HuH-7.5 (cell line): Measurements from ENCODE around the gene MEX3C.
A peak's percentile ranks its signal among the peaks of the same experiment; 100 is the strongest.

Experiments used
- DNase-seq: peaks from one replicate; pipeline ENCODE4 v3.0.0; 2011; ENCODE audit warnings: low spot score

The MEX3C gene

DNA sequence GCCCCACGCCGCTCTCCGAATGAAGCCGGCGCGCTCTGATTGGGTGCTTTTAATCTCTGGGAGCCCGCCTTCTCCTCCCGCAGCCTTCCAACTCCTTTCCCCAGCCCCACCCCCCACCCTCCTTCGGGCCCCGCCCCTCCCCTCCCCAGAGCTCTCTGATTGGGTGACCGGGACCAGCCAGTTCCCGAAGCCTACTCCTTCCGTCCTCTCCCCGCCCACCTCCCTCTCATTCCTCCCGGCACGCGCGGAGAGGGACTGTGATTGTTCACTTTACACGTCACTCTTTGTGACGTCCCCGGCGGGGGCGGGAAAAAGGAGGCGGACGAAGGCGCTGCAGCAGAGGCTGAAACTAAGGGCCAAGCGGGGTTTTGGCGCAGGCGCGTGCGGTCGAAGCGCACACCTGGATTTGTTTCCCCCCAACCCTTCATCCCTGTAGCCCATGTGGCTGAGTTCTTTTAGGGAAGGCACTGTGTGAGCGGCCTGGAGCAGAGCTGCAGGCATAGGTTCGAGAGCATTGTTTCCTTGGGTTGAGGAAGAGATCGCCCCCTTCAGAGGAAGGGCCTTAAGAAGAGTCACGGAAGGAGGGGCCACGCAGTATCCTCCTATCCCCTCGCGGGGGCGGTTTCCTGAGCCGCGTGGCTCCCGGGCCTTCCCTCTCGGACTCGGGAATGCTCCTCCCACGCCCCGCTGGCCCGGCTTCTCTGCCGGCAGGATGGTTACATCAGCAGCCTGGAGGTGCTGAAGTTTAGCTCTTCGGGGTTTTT lies at the start of gene MEX3C:
Gene MEX3C, minus strand, starts transcription at position 21 of the 764 bp plus-strand sequence. CDS start 361 bp downstream, outside the sequence.
- DNase-seq, result peak; percentile 75

DNA sequence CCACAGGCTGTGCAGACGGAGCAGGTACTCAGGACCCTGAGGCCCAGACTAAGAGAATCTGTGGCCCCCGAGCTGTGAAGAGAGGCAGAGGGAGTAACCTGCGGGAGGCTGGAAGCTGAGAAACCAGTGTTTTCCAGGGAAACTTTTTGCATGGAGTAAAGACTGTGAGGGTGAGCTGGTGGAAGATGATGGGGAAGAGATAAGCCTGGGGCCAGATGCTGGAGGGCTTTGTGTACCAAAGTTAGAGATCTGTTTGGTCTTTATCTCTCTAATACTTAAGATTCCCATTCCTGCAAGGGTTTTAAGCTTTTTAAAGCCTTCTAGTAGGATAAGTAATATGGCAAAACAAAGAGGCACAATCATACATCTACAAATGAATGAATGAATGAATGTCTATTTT lies 43.7 kb upstream of the MEX3C start:
- no peak for DNase-seq

DNA sequence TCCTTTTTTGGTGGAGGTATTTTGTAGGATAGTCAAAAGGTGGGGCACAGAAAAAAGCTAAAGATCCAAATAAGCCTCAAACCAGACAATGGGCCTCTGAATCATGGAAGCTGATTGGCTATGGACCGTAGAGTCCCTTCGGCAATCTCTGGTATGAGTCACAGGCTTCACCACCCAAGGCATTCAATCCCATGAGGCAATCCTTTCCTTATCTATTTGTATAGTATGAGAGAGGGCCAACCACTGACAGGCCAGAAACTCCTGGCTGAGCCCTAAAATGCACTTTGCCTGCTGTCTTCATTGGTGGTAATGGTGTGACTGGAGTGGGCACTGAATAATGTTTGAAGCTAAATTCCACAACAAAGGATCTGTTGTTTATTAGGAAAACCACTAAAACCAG lies 38.7 kb upstream of the MEX3C start:
- peak; percentile 43 for DNase-seq

DNA sequence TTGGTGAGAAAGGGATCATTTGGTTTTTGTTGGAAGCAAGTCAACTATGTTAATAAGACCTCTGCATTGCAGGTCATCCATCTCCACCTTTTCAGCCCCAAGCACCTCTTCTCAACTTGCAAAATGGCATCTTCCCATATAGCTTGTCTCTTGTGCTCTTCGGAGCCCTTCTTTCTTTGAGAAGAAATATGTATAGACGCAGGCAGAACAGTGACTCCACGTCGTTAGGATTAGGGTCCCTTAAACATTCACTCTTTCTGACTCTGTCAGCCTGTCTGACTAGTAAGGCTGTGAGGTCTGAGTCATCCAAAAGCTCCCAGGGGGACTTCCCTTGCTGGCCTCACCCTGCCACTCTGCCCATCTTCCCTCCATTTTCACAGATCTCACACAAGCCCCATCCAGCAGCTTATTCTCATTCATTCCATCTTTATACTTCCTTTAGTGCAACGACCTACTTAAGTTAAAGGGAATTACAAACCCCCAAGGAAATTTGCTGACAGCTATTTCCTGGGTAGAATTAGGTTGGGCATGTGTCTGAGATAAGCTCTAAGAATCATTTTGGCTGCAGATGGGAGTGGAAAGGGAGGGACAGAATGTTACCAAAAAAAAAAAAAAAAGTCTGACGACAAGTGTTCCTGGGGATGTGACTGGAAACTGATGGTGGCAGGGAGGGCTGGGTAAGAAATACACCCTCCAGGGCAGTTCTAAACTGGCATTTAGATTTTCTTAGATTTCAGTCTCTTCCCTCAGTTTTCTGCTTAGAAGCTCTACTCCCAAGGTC lies 37.7 kb upstream of the MEX3C start:
- no peak for DNase-seq

DNA sequence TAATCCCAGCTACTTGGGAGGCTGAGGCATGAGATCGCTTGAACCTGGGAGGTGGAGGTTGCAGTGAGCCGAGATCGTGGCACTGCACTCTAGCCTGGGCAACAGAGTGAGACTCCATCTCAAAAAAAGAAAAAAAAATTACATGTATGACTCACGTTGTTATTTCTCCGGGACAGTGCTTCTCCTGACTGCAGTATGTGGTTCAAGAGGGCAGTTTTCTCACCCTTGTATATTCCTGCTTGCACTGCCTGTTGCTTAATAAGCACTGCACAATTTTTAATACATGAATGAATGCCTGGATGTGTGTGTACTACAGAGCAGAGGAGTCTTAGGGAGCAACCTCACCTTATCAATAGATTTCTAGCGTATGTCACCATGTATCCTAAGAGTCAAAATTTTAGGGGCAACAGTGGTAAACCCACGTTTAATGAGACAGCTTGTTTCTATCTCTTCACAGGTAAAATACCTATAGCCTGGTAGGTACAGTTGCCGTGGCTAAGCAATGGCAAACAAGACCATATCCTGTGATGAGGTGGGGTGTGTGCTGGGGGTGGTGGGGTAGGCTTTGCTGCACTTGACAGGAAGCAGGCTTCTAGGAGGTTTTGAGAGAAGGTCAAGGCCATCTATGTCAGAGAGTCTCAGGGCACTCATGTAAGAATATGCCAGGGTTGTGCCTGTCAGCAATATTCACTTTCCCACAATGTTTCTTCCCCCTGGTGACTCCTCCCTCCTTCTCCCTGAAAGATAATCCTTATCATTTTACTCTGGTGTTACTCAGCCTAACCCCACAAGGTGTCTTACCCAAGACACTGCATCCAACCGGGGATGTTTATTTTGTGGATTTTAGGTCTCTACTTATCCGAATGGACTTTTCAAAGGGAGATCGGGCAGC lies 36.9 kb upstream of the MEX3C start:
- DNase-seq, result no peak

DNA sequence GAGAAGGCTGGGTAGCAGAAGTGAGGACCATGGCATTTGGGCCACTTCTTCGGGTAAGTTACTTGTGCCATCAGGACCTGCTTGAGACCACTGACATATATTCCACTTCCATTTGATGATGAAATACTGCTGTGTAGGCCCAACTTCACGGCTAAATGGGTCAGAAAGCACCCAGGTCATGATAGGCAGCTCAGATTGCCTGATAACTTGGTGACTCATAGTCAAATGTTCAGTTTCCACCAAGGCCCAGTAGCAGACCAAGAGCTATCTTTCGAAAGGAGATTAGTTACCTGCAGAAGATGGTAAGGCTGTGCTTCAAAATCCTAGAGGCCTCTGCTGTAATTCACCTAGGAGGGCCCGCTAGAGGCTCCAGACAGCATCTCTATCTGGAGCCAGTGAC lies 31.8 kb upstream of the MEX3C start:
- no peak for DNase-seq

DNA sequence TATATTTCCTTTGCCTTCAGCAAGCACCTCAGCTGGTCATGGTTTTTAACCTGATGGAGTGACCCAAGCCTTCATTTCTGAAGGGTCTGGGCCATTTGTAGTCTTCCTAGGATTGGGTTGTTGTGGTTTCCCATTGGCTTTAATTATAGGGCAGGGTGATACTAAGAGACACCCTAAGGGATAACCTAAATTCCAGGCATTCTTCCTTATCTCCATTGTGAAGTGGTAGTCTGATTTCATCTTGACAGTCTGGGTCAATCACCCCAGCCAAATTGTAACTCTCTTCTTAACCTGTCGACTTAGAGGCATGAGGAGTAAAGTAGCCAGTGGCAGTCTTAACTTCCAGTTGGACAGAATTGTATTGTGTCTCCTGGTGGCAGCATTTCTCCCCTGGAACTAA lies 30.2 kb upstream of the MEX3C start:
- DNase-seq, result no peak

DNA sequence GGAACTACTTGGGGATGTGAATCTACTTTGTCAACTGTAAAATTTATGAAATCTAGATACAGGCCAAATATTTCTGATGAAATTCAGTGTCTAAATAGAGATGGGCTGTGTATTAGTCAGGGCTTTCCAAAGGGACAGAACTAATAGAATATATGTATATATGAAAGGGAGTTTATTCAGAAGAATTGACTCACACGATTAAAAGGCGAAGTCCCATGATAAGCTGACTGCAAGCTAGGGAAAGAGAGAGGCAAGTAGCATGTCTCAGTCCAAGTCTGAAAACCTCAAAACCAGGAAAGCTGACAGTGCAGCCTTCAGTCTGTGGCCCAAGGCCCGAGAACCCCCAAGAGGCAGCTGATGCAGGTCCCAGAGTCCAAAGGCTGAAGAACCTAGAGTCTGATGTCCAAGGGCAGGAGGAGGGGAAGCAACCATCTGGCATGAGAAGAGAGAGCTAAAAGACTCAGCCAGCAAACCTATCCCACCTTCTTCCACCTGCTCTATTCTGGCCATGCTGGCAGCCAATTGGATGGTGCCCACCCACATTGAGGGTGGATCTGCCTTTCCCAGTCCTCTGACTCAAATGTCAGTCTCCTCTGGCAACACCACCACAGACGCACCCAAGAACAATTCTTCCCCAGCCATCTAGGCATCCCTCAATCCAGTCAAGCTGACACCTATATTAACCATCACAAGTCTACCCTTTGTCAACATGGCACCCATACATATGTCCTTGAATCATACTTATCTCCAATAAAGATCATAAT lies 29.3 kb upstream of the MEX3C start:
- DNase-seq, result no peak

DNA sequence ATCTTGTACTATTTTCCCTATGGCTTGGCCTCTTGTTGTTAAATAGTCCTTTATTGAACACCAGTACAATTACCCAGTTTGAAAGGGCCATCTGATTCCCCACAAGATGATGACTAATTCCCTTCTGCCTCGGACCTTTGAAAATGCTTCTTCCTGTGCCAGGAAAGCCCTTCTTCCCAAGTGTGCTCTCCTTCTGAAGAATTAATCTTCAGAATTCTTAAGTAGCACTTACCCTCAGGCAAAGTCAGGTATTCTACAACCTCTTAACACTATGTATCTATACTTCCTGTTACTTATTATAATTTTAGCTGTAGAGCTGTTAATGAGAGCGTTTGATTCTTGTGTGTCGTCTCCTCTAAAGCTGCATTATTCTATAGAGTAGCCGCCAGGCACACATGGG lies 28.6 kb upstream of the MEX3C start:
- no peak for DNase-seq

DNA sequence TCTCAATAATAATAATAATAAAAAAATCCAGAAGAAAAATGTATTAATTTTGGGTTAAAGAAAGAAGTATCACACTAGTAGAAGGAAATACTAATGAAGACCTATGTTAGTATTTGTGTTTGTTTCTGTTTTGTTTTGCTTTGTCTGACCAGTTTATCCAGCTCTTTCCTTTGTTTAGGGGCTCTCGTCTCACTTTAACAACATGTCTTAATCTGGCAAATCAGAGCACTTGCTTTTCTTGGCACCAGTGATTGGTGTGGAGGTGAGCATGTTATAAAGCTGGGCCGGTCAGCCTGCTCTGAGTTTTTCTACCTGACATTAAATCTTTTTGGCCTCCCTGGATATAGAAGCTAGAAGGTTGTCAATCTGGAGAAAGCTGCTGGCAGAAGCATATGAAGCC lies 15.1 kb upstream of the MEX3C start:
- DNase-seq, result no peak

DNA sequence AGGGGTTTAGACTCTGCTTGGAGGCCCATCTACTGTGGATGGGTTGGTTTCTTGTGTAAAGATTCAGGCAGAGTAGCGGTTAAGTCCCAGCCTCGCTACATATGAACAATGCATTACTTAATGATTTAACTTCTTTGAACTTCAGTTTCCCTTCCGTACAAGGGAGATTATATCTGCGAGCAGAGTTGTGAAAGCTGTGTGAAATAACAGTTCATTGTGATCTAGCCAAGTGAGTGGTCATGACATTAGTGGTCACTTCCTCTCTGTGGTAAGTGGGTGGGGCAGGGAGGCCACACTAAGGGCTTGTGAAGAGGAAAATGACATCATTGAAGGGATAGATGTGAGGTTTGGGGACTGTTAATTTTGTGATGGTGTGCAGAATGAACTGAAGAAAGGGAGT lies 14.1 kb upstream of the MEX3C start:
- no peak for DNase-seq

DNA sequence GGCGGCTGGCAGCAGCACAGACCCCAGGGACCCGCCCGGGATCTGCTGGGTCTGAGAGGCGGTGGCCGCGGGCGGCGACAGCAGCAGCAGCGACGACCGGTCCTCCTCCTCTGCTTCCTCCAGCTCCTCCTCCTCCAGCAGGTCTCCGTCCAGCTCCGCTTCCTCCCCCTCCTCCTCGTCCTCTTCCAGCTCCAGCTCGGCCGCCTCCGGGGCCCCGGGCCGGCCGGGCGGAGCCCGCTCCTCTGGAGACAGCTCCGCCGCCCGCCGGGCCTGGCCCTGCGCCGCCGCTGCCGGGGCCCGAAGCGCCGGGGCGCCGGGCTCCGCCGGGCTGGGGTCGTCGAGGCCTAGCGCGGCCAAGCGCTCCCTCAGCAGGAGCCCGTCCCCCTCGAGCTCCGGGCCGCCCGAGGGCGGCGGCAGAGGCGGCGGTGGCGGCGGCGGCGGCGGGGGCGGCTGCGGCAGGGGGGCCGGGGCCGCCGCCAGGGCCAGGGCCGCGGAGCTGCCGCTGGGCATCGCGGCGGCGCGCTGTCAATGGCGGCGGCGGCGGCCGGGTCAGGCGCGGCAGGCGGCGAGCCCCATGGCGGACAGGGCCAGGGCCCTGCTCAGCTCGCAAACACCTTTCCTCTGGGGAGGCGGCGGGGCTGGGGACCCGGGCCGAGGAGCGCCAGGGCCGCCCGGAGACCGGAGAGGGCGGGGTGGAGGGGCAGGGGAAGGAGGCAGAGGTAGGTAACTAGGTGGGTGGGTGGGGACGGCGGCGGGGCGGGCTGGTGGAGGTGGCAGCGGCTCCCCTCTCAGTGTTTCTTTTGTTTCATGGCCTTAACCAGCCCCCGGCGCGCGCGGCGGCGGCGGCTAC lies 445 bp downstream of the MEX3C start:
- peak; percentile 15 for DNase-seq

DNA sequence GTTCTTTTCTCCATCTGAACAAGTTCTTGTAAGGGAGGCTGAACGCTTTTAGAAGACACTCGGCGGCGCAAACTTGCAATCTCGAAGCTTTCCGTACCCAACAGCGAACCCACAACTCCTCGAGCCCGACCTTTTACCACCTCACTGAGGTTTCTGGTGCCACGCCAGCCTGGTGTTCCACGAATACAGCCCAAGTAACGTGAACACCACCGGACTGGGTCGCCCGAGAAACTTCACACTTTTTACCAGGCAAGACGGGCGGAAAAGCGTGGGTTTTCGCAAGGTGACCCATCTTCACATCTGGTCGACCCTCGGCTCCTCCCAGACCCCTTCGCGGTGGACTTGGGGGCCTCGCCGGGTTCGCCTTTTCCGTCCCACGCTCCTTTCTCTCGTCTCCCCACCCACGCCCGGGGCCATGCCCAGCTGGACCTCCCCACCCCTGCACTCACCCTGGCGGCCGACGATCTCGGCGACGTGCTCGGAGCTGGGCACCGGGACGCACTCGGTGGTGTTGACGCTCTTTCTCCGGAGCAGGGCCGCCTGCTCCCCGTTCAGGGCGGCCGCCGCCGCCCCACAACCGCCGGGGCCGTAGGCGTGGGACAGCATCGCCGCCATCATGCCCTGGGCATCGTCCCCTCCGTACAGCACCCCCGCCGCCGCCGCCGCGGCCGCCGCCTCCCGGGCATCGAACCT lies 1.2 kb downstream of the MEX3C start:
- no peak for DNase-seq

DNA sequence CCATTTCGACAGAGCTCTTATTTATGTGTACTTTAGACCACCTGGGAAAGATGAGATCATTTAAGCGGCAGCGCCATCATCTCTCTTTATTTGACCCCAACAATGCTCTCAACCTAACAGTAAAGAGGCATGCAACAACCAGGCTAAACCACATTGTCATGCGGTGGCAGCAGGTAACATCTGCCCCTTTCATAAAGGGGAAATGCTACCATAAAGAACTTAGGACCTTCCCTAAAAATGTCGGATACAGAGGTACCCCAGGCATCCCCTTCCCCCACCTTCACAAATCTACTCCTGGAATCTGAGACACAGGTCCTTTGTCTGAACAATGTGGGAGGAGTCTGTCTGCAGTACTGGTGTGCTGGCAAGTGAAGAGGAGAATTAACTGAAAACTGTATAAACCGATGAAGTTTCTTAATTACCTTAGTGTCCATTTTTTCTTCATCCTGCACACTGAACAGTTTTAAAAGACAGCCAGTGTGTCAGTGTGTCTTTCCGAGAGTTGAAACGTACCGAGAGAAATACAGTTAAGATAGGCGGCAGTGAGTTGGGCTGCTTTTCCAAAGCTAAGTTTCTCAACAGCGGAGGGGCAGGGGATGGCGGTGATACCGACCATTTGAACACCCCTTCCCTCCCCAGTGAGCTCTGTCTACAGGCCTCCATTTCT lies 1.9 kb downstream of the MEX3C start:
- peak; percentile 40 for DNase-seq

DNA sequence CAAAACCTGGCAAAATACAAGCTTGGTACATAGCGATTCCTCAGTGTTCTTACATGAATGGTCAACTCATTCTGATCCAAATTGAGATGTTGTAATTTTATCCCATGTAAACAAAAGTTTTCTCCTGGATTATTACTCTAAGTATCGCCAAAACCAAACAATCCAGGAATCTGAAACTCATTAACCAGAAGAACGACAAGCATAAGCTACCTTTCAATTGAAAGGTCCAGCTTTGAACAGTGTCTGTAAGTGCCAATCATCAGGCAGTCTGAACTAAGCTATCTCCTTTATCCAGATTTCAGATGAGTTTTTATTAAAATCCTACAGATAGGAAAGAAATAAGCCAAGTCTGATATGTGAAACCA lies 2.4 kb downstream of the MEX3C start:
- DNase-seq, result no peak

DNA sequence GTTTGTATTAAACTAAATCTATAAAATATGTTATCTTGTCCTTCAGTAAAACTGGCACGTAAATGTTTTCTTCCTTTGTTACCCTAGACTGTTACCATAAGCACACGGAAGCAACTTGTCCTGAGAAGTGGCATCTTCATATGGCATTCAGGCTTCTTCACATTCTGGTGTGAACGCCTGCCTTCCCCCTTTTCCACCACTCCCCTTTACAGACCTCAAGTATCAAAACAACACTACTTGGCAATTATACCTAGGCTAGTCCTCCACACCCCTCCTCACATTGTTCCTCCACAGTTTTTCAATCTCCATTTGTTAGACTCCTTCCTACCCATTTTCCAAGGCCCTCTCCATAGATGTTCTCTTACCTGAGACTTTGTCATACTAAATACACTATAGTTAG lies 2.9 kb downstream of the MEX3C start:
- DNase-seq, result no peak

DNA sequence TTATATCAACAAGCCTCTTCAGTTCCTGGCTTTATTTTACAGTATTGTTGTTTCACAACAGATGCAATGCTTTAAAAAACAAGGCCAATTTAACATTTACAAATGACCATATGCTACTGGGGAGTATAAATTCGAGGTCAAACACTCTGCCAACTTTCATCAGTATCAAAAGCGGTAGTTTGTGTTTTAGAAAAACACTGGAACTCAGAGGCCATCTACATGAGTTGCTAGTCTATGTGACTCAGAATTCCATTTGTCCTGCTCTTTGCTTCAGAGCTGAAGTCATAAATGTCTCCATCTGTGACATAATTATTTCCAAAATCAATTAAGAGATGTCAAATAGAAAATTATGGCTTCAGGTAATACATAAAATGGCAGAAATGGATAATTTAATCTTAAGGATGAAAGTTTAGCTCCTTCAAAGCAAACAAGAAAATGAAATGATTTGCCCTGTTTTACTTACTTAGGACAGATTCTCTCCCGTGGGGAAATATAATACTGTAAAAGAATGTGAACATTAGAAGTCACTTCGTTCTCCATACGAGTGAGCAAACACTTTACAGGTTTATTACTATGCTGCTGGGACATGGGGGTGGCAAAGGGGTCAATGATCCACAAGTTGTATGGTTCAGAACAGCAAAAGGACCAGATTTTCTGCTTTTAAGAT lies 3.7 kb downstream of the MEX3C start:
- DNase-seq, result no peak

DNA sequence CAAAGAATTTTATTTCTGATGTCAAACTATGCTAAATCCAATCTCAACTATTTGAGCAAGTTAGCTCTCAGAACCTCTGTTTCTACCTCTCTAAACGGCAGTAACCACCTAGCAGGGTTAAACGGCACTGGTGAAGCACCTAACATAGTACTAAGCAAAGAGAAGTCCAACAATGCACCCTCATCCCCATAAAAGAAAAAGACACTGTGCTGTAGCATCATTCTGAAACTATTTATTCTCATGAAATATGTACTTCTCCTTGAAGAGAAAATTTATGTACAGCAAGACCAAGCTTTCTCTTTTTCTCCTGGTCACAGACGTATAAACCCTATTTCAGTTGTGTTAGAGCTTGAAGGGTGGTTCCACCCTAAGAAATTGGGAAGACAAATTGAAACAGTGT lies 4.8 kb downstream of the MEX3C start:
- DNase-seq, result no peak

DNA sequence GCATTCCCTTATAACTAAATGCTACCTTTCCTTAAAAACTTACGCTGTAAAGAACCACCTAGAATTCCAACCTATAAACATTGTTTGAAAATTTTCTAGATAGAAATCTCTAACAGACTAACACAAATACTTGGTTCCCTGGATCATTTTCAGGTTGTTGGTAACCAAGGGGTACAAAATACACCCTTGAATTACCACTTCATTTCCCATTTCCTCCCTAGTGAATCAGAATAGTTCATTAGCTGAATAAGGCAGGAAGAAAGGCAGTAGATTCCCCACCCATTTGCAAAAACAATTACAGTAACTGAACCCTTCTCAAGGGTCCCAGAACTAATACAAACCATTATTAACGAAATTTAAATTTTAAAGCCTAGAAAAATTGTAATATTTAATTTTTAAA lies 5.5 kb downstream of the MEX3C start:
- DNase-seq, result no peak
